ENCODE measurements around the gene IFNA13. TPM values are rescaled to one million over a fixed set of nuclear protein-coding genes. Genes with fewer than 3 reads are reported as not detected.

IFNA13 gene
- total and polyA plus RNA-seq, 9 of the 15 experiments (the other 6 are each of a cell fraction or from before 2014, with no cell fraction given), result not detected

DNA sequence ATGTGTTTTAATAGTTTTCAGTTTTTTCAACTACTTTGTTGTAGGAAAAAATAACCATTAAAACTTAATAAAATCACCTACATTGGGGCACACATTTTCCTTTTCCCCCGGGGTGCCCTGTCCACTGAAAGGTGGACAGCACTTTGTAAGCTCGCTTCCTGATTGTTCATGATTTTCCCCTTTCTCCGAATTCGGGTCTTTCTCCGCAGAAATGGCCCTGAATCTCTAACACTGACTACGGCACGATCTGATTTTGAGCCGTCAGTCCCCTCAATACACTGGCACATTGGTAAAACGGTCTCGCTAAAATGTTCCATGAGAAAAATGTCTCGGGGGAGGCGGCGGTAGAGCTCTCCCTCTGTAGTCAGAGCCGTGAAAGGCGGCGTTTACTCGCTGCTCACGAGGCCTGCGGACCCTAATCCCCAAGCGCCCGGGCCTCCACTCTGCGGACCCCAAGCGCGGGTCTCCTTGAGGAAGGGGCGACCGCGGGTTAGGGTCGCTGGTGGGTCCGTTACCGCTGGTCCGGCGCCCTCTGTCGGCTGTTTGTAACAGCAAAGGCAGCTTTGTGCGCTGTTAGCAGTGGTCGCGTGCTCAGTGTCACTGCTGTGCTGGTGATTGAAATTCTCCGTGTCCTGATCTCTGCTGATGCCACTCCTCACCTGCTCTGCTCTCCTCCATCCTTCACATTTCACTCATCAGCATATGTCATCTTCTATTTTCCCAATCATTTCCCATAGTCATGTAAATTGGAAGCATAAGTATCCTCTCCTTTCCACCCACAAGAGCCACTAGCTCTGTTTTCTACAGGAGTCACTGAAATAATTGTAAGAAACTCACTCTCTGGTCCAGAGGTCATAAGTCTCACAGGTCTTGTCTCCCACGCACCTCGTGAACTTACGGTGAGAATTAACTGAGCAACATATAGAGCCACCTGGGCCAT, 28.2 kb upstream of the IFNA13 start (continued):
- no peak for TF ChIP-seq NKRF (IDR thresholded peaks at IDR 0.05; ENCODE audit: borderline replicate concordance)
- no peak for TF ChIP-seq CSDE1 (IDR thresholded peaks at IDR 0.05)
- TF ChIP-seq, protein P1, sequence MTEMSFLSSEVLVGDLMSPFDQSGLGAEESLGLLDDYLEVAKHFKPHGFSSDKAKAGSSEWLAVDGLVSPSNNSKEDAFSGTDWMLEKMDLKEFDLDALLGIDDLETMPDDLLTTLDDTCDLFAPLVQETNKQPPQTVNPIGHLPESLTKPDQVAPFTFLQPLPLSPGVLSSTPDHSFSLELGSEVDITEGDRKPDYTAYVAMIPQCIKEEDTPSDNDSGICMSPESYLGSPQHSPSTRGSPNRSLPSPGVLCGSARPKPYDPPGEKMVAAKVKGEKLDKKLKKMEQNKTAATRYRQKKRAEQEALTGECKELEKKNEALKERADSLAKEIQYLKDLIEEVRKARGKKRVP (CRISPR knock-in tag; IDR thresholded peaks at IDR 0.05), result no peak
- TF ChIP-seq FOXK2 (conservative IDR thresholded peaks at IDR 0.05 in 1 of 2, IDR thresholded peaks at IDR 0.05 in 1 of 2; ENCODE audit: low read depth in 2 of 2), result no peak
- TF ChIP-seq ZFP36 (IDR thresholded peaks at IDR 0.05; ENCODE audit: low read depth, low read length, partially characterized antibody), result no peak

DNA sequence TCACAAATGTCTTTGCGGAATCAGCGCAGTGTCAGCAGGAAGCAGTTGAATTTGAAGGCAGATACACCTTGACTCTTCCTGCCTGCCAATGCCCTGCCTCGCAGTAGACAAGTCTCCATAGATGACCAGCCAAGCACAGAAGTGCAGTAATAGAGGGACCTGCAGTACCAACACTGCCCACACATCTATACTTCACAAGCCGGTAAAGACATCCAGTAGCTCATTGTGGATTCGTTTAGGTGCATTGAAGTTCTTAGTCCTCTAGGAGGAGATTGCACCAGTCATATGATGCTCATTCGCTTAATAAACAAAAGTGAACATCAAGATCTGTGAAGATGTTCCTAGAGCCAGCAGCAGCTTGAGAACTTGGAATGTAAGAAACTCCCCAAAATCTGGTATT, 24.4 kb upstream of the IFNA13 start:
- ATAC-seq (no peak), FAIRE-seq (no peak), DNase-seq (ENCODE audit: extremely low read depth in 1 of 4, low spot score in 3 of 4) (no peak)
- no peaks in the 10 kb centered on the region for H3K79me2 ChIP-seq (ENCODE audit: control insufficient read depth, insufficient read depth, low read length)
- H4K20me1 ChIP-seq (replicated peaks; ENCODE audit: control insufficient read depth, insufficient read depth, low read length), result no peaks in the 10 kb centered on the region
- no peaks in the 10 kb centered on the region for H3K9me3 ChIP-seq (replicated peaks; ENCODE audit: control insufficient read depth, insufficient read depth, low read depth, low read length)
- no peak overlapping the region for H3K4me3 ChIP-seq
- intact Hi-C loops (cut with micrococcal nuclease), result no loop called here
- in situ Hi-C loops (cut with MboI), result no loop called here
- H3K4me2 ChIP-seq (ENCODE audit: insufficient read depth, low read length), result no peak overlapping the region
- no peaks in the 10 kb centered on the region for H3K9me1 ChIP-seq (ENCODE audit: control insufficient read depth, insufficient read depth, low read length)
- no peaks in the 10 kb centered on the region for H3K4me1 ChIP-seq (replicated peaks in 1 of 2; ENCODE audit: control insufficient read depth in 2 of 2, insufficient read depth in 2 of 2, low read length in 2 of 2)
- H3K27ac ChIP-seq (ENCODE audit: extremely low read depth, low read depth, low read length), result no peak overlapping the region
- no peaks in the 10 kb centered on the region for H3K27me3 ChIP-seq (ENCODE audit: control insufficient read depth in 2 of 2, insufficient read depth in 2 of 2, low read length in 2 of 2)
- BruUV-seq (replicated peaks), result no TSS peak
- WGBS (ENCODE audit: insufficient coverage, low coverage, missing lambda C conversion rate), result no CpG with 5 or more reads among the region's 6 CpGs
- H3K36me3 ChIP-seq (ENCODE audit: control insufficient read depth, insufficient read depth, low read length), result no peaks in the 10 kb centered on the region
- H2AFZ ChIP-seq (ENCODE audit: low read depth, low read length), result no peak overlapping the region
- POLR2A ChIA-PET, result no interaction called here
- CTCF ChIA-PET (ENCODE audit: low intra/inter-chr PET ratio), result no interaction called here
- H3K9ac ChIP-seq (ENCODE audit: insufficient read depth in 1 of 2, low read depth in 2 of 2, low read length in 2 of 2), result no peak overlapping the region
- no peak for TF ChIP-seq KLF1 (tag; IDR thresholded peaks at IDR 0.05)
- no peak for TF ChIP-seq ZBTB33 (CRISPR knock-in tag; IDR thresholded peaks at IDR 0.05)
- TF ChIP-seq EZH2 (IDR thresholded peaks at IDR 0.05; ENCODE audit: borderline replicate concordance, low read depth, low read length), result no peak
- no peak for TF ChIP-seq BRCA1 (IDR thresholded peaks at IDR 0.05)
- TF ChIP-seq BRCA1 (CRISPR knock-in tag; IDR thresholded peaks at IDR 0.05), result no peak
- no peak for TF ChIP-seq GATAD2A (IDR thresholded peaks at IDR 0.05)
- no peak for TF ChIP-seq ZNF133 (CRISPR knock-in tag; IDR thresholded peaks at IDR 0.05)
- no peak for TF ChIP-seq ZNF232 (CRISPR knock-in tag; IDR thresholded peaks at IDR 0.05)
- TF ChIP-seq, protein P2, sequence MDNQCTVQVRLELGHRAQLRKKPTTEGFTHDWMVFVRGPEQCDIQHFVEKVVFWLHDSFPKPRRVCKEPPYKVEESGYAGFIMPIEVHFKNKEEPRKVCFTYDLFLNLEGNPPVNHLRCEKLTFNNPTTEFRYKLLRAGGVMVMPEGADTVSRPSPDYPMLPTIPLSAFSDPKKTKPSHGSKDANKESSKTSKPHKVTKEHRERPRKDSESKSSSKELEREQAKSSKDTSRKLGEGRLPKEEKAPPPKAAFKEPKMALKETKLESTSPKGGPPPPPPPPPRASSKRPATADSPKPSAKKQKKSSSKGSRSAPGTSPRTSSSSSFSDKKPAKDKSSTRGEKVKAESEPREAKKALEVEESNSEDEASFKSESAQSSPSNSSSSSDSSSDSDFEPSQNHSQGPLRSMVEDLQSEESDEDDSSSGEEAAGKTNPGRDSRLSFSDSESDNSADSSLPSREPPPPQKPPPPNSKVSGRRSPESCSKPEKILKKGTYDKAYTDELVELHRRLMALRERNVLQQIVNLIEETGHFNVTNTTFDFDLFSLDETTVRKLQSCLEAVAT (IDR thresholded peaks at IDR 0.05), result no peak
- TF ChIP-seq ZNF184 (CRISPR knock-in tag; IDR thresholded peaks at IDR 0.05), result no peak
- no peak for TF ChIP-seq CSDE1 (IDR thresholded peaks at IDR 0.05)
- TF ChIP-seq SMARCE1 (IDR thresholded peaks at IDR 0.05), result no peak

All from K562 (cell line).